T-cell (primary cell): ENCODE measurements around the gene TTC32. TPM values are rescaled to one million over a fixed set of nuclear protein-coding genes. Genes with fewer than 3 reads are reported as not detected.

Source experiments
- ATAC-seq, 4 experiments: fragments of 200-7000 bp in 3 of 4; fragments of 150-1000 bp in 1 of 4; cut with Tn5 transposase; replicated peaks in 1 of 4; 1 replicate in 3 of 4; 2 replicates in 1 of 4; pipeline ENCODE4 v1.10.0; 2021; ENCODE audit warnings: moderate library complexity in 3 of 4, mild to moderate bottlenecking in 2 of 4, moderate number of reproducible peaks in 1 of 4
- CTCF ChIA-PET, 2 donors: fragments of 300-600 bp; sonication (Branson Sonifier 250); formaldehyde crosslinking; loops; one replicate each; lab custom pipeline; 2022; ENCODE audit warnings: antibody characterized with exemption in 2 of 2; lab: Charles Lee
- POLR2A ChIA-PET, 2 donors: fragments of 300-600 bp; sonication (Branson Sonifier 250); formaldehyde crosslinking; loops; one replicate each; lab custom pipeline; 2022; ENCODE audit warnings: antibody characterized with exemption in 2 of 2; lab: Charles Lee
- DNase-seq, 35 experiments: peaks; one replicate each; pipeline versions ENCODE4 v3.0.0 to v3.0.0-alpha.2; 2013 to 2023
- H3K27ac ChIP-seq: one replicate; pipeline ENCODE4 v1.5.1; 2013; ENCODE audit warnings: low read length
- H3K27me3 ChIP-seq, 2 experiments: replicated peaks in 1 of 2; 1 replicate in 1 of 2; 2 replicates in 1 of 2; pipeline versions ENCODE4 v1.6.1 to v1.7.0; 2013; ENCODE audit warnings: low read length in 1 of 2, mixed read lengths in 1 of 2; ENCODE audit not compliant: control insufficient read depth in 2 of 2, insufficient read depth in 2 of 2; ENCODE audit errors: extremely low read depth in 1 of 2
- H3K36me3 ChIP-seq, 2 donors: 1 replicate in 1 of 2; 2 replicates in 1 of 2; pipeline versions ENCODE4 v1.6.1 to v1.7.0; 2013; ENCODE audit warnings: low read length in 1 of 2; ENCODE audit not compliant: control insufficient read depth in 2 of 2, insufficient read depth in 1 of 2; ENCODE audit errors: extremely low read depth in 1 of 2
- H3K4me1 ChIP-seq, 2 experiments: 1 replicate in 1 of 2; 2 replicates in 1 of 2; pipeline versions ENCODE4 v1.6.1 to v1.7.0; 2013; ENCODE audit warnings: low read length in 2 of 2, mixed read lengths in 1 of 2; ENCODE audit not compliant: insufficient read depth in 2 of 2, control insufficient read depth in 1 of 2; ENCODE audit errors: extremely low read depth in 1 of 2
- H3K4me3 ChIP-seq, 2 donors: 1 replicate in 1 of 2; 2 replicates in 1 of 2; pipeline versions ENCODE4 v1.5.1 to v1.7.0; 2013; ENCODE audit warnings: mild to moderate bottlenecking in 2 of 2, low read length in 1 of 2, moderate library complexity in 1 of 2; ENCODE audit not compliant: control insufficient read depth in 1 of 2; ENCODE audit errors: extremely low read depth in 1 of 2
- H3K9me3 ChIP-seq: 2 replicates; pipeline ENCODE4 v1.7.0; 2013
- H3K27ac Mint-ChIP-seq, 2 donors: one replicate each; pipeline ENCODE4 v1.8.0; 2020 to 2021; ENCODE audit warnings: mild to moderate bottlenecking in 2 of 2, mixed read lengths in 2 of 2
- H3K27me3 Mint-ChIP-seq, 2 donors: one replicate each; pipeline ENCODE4 v1.8.0; 2021 to 2022; ENCODE audit warnings: mixed read lengths in 2 of 2
- H3K36me3 Mint-ChIP-seq: one replicate; pipeline ENCODE4 v1.8.0; 2021; ENCODE audit warnings: mixed read lengths
- H3K4me1 Mint-ChIP-seq, 3 donors: one replicate each; pipeline ENCODE4 v1.8.0; 2020 to 2022; ENCODE audit warnings: mixed read lengths in 3 of 3, mild to moderate bottlenecking in 1 of 3
- H3K4me3 Mint-ChIP-seq, 3 donors: one replicate each; pipeline ENCODE4 v1.8.0; 2020 to 2022; ENCODE audit warnings: mild to moderate bottlenecking in 3 of 3, mixed read lengths in 3 of 3, moderate library complexity in 3 of 3
- H3K9me3 Mint-ChIP-seq, 3 donors: one replicate each; pipeline ENCODE4 v1.8.0; 2020 to 2022; ENCODE audit warnings: mixed read lengths in 3 of 3
- WGBS: methylation state at CpG from one replicate; pipeline ENCODE4 v1.1.5; 2013; ENCODE audit warnings: missing lambda C conversion rate; ENCODE audit not compliant: insufficient coverage; 5-methylcytosine and 5-hydroxymethylcytosine counted together
- total RNA-seq, 35 experiments: library from RNA in 6 of 35; stranded (reverse) in 6 of 35; fragments of 120-200 nt in 1 of 35; gene quantifications; one replicate each; pipeline versions ENCODE4 v1.2.1 to v1.2.4 and lab custom pipeline; 2013 to 2026

TTC32 gene
- total RNA-seq, 5 donors from 2014 or later (not counting 1 experiment from before 2014, with no cell fraction given): 35.1 to 44.6 (median 40.0) TPM

- H3K9me3 ChIP-seq: no peaks in the 10 kb centered on the region
- no peak overlapping the region for H3K4me3 ChIP-seq
- no peak overlapping the region for H3K27ac ChIP-seq
- ChIA-PET CTCF (interaction anchor here in 1 of 2 donors (0.7 to 1.0 kb wide), 2 partner anchors 25 to 38 kb away, joined by 3 read pairs; no protein-coding TSS in a partner anchor), POLR2A (no interaction called here)
- Mint-ChIP-seq H3K27ac (no peak overlapping the region), H3K36me3 (peaks cover 38% of the 10 kb centered on the region), H3K27me3 (no peaks in the 10 kb centered on the region), H3K9me3 (no peaks in the 10 kb centered on the region), H3K4me3 (no peak overlapping the region), H3K4me1 (peaks cover 13 to 19% (median 17%) of the 10 kb centered on the region in 3 donors)
- no peaks in the 10 kb centered on the region for H3K27me3 ChIP-seq
- no peak for DNase-seq
- ATAC-seq: no peak
- 100% methylated on average over 2 of the region's 3 CpGs for WGBS
- H3K36me3 ChIP-seq: peaks cover 9 to 24% of the 10 kb centered on the region in 2 donors
- peaks cover 0 to 5% of the 10 kb centered on the region in 2 experiments for H3K4me1 ChIP-seq
Measured at GRCh38 chr2:19874726-19875125, 27.1 kb downstream of the TTC32 start.

DNA sequence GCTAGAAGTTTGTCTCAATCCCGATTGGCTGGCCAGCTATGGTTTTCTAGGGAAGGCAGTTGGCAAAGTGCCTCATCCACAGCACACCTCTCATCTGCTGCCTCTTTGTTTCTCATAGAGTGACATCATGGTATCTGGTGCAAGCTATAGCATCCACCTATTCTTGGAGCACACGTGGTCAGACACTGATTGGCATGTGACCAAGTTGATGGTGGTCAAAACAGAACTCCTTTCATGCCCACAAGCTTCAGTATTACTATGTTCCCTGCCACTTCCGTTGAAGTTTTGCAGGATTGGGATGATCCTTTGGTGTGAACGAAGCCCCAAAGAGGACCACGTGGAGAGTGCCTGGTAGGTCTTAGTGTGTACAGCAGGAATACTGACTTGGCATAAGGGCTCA lies 28.8 kb downstream of the TTC32 start:
- Mint-ChIP-seq H3K27me3 (no peaks in the 10 kb centered on the region), H3K36me3 (peaks cover 29% of the 10 kb centered on the region), H3K27ac (no peak overlapping the region), H3K9me3 (no peaks in the 10 kb centered on the region), H3K4me1 (peaks cover 27 to 32% (median 32%) of the 10 kb centered on the region in 3 donors), H3K4me3 (no peak overlapping the region)
- Histone ChIP-seq H3K4me3 (no peak overlapping the region), H3K27me3 (no peaks in the 10 kb centered on the region), H3K27ac (no peak overlapping the region), H3K36me3 (peaks cover 5 to 24% of the 10 kb centered on the region in 2 donors), H3K4me1 (peaks cover 9 to 21% of the 10 kb centered on the region in 2 experiments), H3K9me3 (no peaks in the 10 kb centered on the region)
- DNase-seq (no peak), ATAC-seq (no peak)
- POLR2A ChIA-PET: no interaction called here
- CTCF ChIA-PET: interaction anchor here (0.5 to 1.0 kb wide), 3 partner anchors 9 to 1311 kb away, joined by 3 to 5 read pairs (median 4); no protein-coding TSS in a partner anchor
- 67% methylated on average over 1 of the region's 5 CpGs for WGBS

GRCh38 chr2:19872302-19872701 lies 29.5 kb downstream of the TTC32 start:
- POLR2A ChIA-PET: no interaction called here
- Histone ChIP-seq H3K9me3 (no peaks in the 10 kb centered on the region), H3K27me3 (no peaks in the 10 kb centered on the region), H3K4me3 (no peak overlapping the region), H3K36me3 (peaks cover 5 to 24% of the 10 kb centered on the region in 2 donors), H3K27ac (no peak overlapping the region), H3K4me1 (peaks cover 9 to 21% of the 10 kb centered on the region in 2 experiments)
- no peak for DNase-seq
- H3K4me3 Mint-ChIP-seq: no peak overlapping the region
- no peaks in the 10 kb centered on the region for H3K27me3 Mint-ChIP-seq
- CTCF ChIA-PET: interaction anchor here (0.5 to 1.0 kb wide), 3 partner anchors 8 to 1310 kb away, joined by 3 to 5 read pairs (median 4); no protein-coding TSS in a partner anchor
- H3K36me3 Mint-ChIP-seq: peaks cover 29% of the 10 kb centered on the region
- no peak for ATAC-seq
- no peak overlapping the region for H3K27ac Mint-ChIP-seq
- no peaks in the 10 kb centered on the region for H3K9me3 Mint-ChIP-seq
- WGBS: 79% methylated on average over 2 of the region's 3 CpGs
- peaks cover 34 to 38% (median 35%) of the 10 kb centered on the region in 3 donors for H3K4me1 Mint-ChIP-seq

- ChIA-PET POLR2A (no interaction called here), CTCF (no interaction called here)
- no peaks in the 10 kb centered on the region for H3K27me3 ChIP-seq
- peaks cover 5 to 24% of the 10 kb centered on the region in 2 donors for H3K36me3 ChIP-seq
- H3K4me1 Mint-ChIP-seq: peaks cover 34 to 38% (median 35%) of the 10 kb centered on the region in 3 donors
- no peak overlapping the region for H3K4me3 Mint-ChIP-seq
- H3K27ac ChIP-seq: no peak overlapping the region
- no peaks in the 10 kb centered on the region for H3K9me3 Mint-ChIP-seq
- no peaks in the 10 kb centered on the region for H3K9me3 ChIP-seq
- no peak for ATAC-seq
- no peak overlapping the region for H3K4me3 ChIP-seq
- 100% methylated on average over 2 of the region's 2 CpGs for WGBS
- peaks cover 9 to 21% of the 10 kb centered on the region in 2 experiments for H3K4me1 ChIP-seq
- H3K27ac Mint-ChIP-seq: no peak overlapping the region
- no peaks in the 10 kb centered on the region for H3K27me3 Mint-ChIP-seq
- no peak for DNase-seq
- peaks cover 28% of the 10 kb centered on the region for H3K36me3 Mint-ChIP-seq
Measured at GRCh38 chr2:19871836-19872235, 29.9 kb downstream of the TTC32 start.

DNA sequence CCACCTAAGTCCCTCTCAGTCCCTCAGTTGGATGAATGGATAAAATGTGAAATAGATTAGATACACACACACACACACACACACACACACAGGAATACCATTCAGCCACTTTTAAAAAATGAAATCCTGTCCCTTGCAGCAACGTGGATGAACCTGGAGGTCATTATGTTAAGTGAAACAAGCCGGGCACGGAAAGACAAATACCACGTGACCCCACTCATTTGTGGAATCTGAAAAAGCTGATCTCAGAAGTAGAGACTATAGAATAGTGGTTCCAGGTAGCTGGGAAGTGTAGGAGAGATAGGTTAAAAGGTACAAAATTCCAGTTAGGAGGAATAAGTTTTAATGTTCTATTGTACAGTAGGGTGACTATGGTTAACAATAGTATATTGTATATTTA lies 31.0 kb downstream of the TTC32 start:
- H3K27me3 Mint-ChIP-seq: no peaks in the 10 kb centered on the region
- H3K4me1 Mint-ChIP-seq: peaks cover 34 to 38% (median 35%) of the 10 kb centered on the region in 3 donors
- DNase-seq (no peak), ATAC-seq (no peak)
- ChIA-PET CTCF (no interaction called here), POLR2A (no interaction called here)
- Histone ChIP-seq H3K36me3 (peaks cover 2 to 21% of the 10 kb centered on the region in 2 donors), H3K9me3 (no peaks in the 10 kb centered on the region), H3K27me3 (no peaks in the 10 kb centered on the region), H3K4me3 (no peak overlapping the region), H3K4me1 (peaks cover 9 to 21% of the 10 kb centered on the region in 2 experiments), H3K27ac (no peak overlapping the region)
- H3K36me3 Mint-ChIP-seq: peaks cover 23% of the 10 kb centered on the region
- WGBS: 82% methylated on average over 3 of the region's 4 CpGs
- H3K9me3 Mint-ChIP-seq: no peaks in the 10 kb centered on the region
- H3K27ac Mint-ChIP-seq: peak overlapping the region in 1 of 2 donors; percentile 96
- H3K4me3 Mint-ChIP-seq: peak overlapping the region in 1 of 3 donors; percentile 92

GRCh38 chr2:19868701-19869580 lies 32.8 kb downstream of the TTC32 start:
- ChIA-PET CTCF (interaction anchor here in 1 of 2 donors (0.5 to 0.9 kb wide), 3 partner anchors 29 to 732 kb away, joined by 3 to 6 read pairs (median 5); no protein-coding TSS in a partner anchor), POLR2A (no interaction called here)
- Histone ChIP-seq H3K9me3 (no peaks in the 10 kb centered on the region), H3K27me3 (peaks cover 0 to 11% of the 10 kb centered on the region in 2 experiments), H3K36me3 (peaks cover 2 to 8% of the 10 kb centered on the region in 2 donors), H3K27ac (peak overlapping the region; percentile 65), H3K4me1 (peaks cover 9 to 21% of the 10 kb centered on the region in 2 experiments), H3K4me3 (peak overlapping the region; percentile 76 to 77)
- DNase-seq (peak; percentile 21 to 76 (median 58)), ATAC-seq (peak; percentile 95 to 97 (median 96))
- Mint-ChIP-seq H3K36me3 (peaks cover 15% of the 10 kb centered on the region), H3K4me3 (peak overlapping the region; percentile 92 to 97 (median 95)), H3K27me3 (no peaks in the 10 kb centered on the region), H3K4me1 (peaks cover 34 to 38% (median 35%) of the 10 kb centered on the region in 3 donors), H3K9me3 (no peaks in the 10 kb centered on the region), H3K27ac (peak overlapping the region; percentile 96)
- WGBS: 23% methylated on average over 46 of the region's 52 CpGs
